ENCODE data around the gene NAB2.

GRCh38 chr12:57116580-57117281 is 27.8 kb downstream of the NAB2 start:
- TF ChIP-seq SP1 (IDR thresholded peaks at IDR 0.05) (no peak), NFRKB (IDR thresholded peaks at IDR 0.05) (no peak), CTBP1 (IDR thresholded peaks at IDR 0.05; ENCODE audit: borderline replicate concordance) (no peak), FOXK2 (IDR thresholded peaks at IDR 0.05) (no peak), TARDBP (IDR thresholded peaks at IDR 0.05) (no peak), ZNF384 (IDR thresholded peaks at IDR 0.05) (no peak)
